IMR-90 (cell line): ENCODE measurements around the gene SLC35F3. TPM values are rescaled to one million over a fixed set of nuclear protein-coding genes. Genes with fewer than 3 reads are reported as not detected.
A peak's percentile ranks its signal among the peaks of the same experiment; 100 is the strongest.

Source experiments
- ATAC-seq: fragments of 200-7000 bp; cut with Tn5 transposase; 2 replicates; pipeline ENCODE4 v1.9.1; 2020; ENCODE audit warnings: low read depth, mild to moderate bottlenecking, moderate library complexity
- BruUV-seq: library from RNA; stranded (reverse); fragments of 400-500 nt; replicated peaks from 2 replicates; lab custom pipeline; 2021; lab: Mats Ljungman, UMichigan
- CTCF ChIA-PET: fragments of 300-600 bp; formaldehyde crosslinking; extraction: SDS; loops from one replicate; lab custom pipeline; 2021; ENCODE audit warnings: antibody characterized with exemption; lab: Yijun Ruan, JAX
- POLR2A ChIA-PET: fragments of 300-600 bp; sonication (Branson Sonifier 250); formaldehyde crosslinking; loops from one replicate; lab custom pipeline; 2022; ENCODE audit warnings: antibody characterized with exemption; ENCODE audit not compliant: unreplicated experiment; lab: Charles Lee
- DNase-seq: peaks from one replicate; pipeline ENCODE4 v3.0.0; 2013
- H2AFZ ChIP-seq: replicated peaks from 2 replicates; pipeline ENCODE3; 2013; ENCODE audit warnings: low read length, mild to moderate bottlenecking; ENCODE audit not compliant: poor library complexity
- H2AK5ac ChIP-seq: 2 replicates; pipeline ENCODE4 v1.6.1; 2013; ENCODE audit warnings: low read depth, low read length, inconsistent platforms
- H2AK9ac ChIP-seq: replicated peaks from 2 replicates; pipeline ENCODE3; 2013; ENCODE audit warnings: mild to moderate bottlenecking, low read depth, low read length, moderate library complexity; ENCODE audit not compliant: poor library complexity
- H2BK120ac ChIP-seq: 2 replicates; pipeline ENCODE4 v1.6.1; 2013; ENCODE audit warnings: low read depth, low read length, inconsistent platforms
- H2BK15ac ChIP-seq: 3 replicates; pipeline ENCODE4 v1.6.1; 2013; ENCODE audit warnings: low read depth, low read length, inconsistent platforms
- H2BK20ac ChIP-seq: 2 replicates; pipeline ENCODE4 v1.6.1; 2013; ENCODE audit warnings: low read depth, mild to moderate bottlenecking, inconsistent platforms, low read length, moderate library complexity
- H2BK5ac ChIP-seq: 2 replicates; pipeline ENCODE4 v1.6.1; 2013; ENCODE audit warnings: mild to moderate bottlenecking, low read depth, low read length, inconsistent platforms; ENCODE audit not compliant: poor library complexity, severe bottlenecking
- H3K14ac ChIP-seq: replicated peaks from 2 replicates; pipeline ENCODE4 v1.6.1; 2013; ENCODE audit warnings: low read depth, low read length, inconsistent platforms
- H3K18ac ChIP-seq: 2 replicates; pipeline ENCODE4 v1.6.1; 2013; ENCODE audit warnings: low read depth, low read length, control low read depth
- H3K23ac ChIP-seq: 2 replicates; pipeline ENCODE4 v1.6.1; 2013; ENCODE audit warnings: low read depth, low read length, inconsistent platforms
- H3K27ac ChIP-seq: 2 replicates; pipeline ENCODE4 v1.5.1; 2013; ENCODE audit warnings: mild to moderate bottlenecking, control low read depth, low read length; ENCODE audit not compliant: insufficient read depth
- H3K27me3 ChIP-seq: 2 replicates; pipeline ENCODE4 v1.6.1; 2013; ENCODE audit warnings: low read length; ENCODE audit not compliant: control insufficient read depth, insufficient read depth
- H3K36me3 ChIP-seq: 2 replicates; pipeline ENCODE4 v1.6.1; 2013; ENCODE audit warnings: low read length, mixed read lengths; ENCODE audit not compliant: control insufficient read depth, insufficient read depth
- H3K4ac ChIP-seq: 2 replicates; pipeline ENCODE4 v1.6.1; 2013; ENCODE audit warnings: low read depth, low read length, inconsistent platforms
- H3K4me1 ChIP-seq: 2 replicates; pipeline ENCODE4 v1.6.1; 2013; ENCODE audit warnings: low read length, mixed read lengths; ENCODE audit not compliant: control insufficient read depth, insufficient read depth
- H3K4me2 ChIP-seq: 2 replicates; pipeline ENCODE4 v1.6.1; 2013; ENCODE audit warnings: low read depth, mild to moderate bottlenecking, control low read depth, low read length, moderate library complexity
- H3K4me3 ChIP-seq: 2 replicates; pipeline ENCODE4 v1.5.1; 2013; ENCODE audit warnings: low read depth, mild to moderate bottlenecking, control low read depth, low read length, moderate library complexity; ENCODE audit not compliant: insufficient read depth
- H3K56ac ChIP-seq: 2 replicates; pipeline ENCODE4 v1.6.1; 2013; ENCODE audit warnings: low read length, inconsistent platforms; ENCODE audit not compliant: insufficient read depth; ENCODE audit errors: extremely low read depth
- H3K79me1 ChIP-seq, 2 experiments: 2 replicates each; pipeline ENCODE4 v1.6.1; 2013; ENCODE audit warnings: low read length in 2 of 2, inconsistent platforms in 1 of 2, low read depth in 1 of 2
- H3K9ac ChIP-seq: 2 replicates; pipeline ENCODE4 v1.6.1; 2013; ENCODE audit warnings: low read depth, low read length, control low read depth
- H3K9me1 ChIP-seq: 2 replicates; pipeline ENCODE4 v1.6.1; 2013; ENCODE audit warnings: low read length, inconsistent platforms; ENCODE audit not compliant: insufficient read depth
- H3K9me3 ChIP-seq: 2 replicates; pipeline ENCODE4 v1.6.1; 2013; ENCODE audit warnings: low read length; ENCODE audit not compliant: control insufficient read depth, insufficient read depth
- H4K20me1 ChIP-seq: 2 replicates; pipeline ENCODE4 v1.6.1; 2013; ENCODE audit warnings: low read length, inconsistent platforms; ENCODE audit not compliant: insufficient read depth
- H4K5ac ChIP-seq: 2 replicates; pipeline ENCODE4 v1.6.1; 2013; ENCODE audit warnings: mild to moderate bottlenecking, low read depth, low read length, control low read depth
- H4K8ac ChIP-seq, 2 experiments: 2 replicates each; pipeline ENCODE4 v1.6.1; 2013; ENCODE audit warnings: low read depth in 2 of 2, low read length in 2 of 2, control low read depth in 1 of 2, inconsistent platforms in 1 of 2
- H4K91ac ChIP-seq: 2 replicates; pipeline ENCODE4 v1.6.1; 2013; ENCODE audit warnings: low read depth, low read length, inconsistent platforms; ENCODE audit not compliant: insufficient read depth
- BHLHE40 ChIP-seq: fragments of 150-350 bp; IDR thresholded peaks from 2 replicates; pipeline ENCODE4 v1.6.1; 2016; ENCODE audit warnings: mild to moderate bottlenecking, low read depth, low read length
- WGBS, 2 experiments: methylation state at CpG; one replicate each; pipeline versions ENCODE4 v1.1.5 to v1.1.7; 2013; ENCODE audit warnings: missing lambda C conversion rate in 2 of 2; ENCODE audit not compliant: insufficient read length in 1 of 2; ENCODE audit errors: extremely low coverage in 2 of 2; 5-methylcytosine and 5-hydroxymethylcytosine counted together
- dilution Hi-C: fragments of 300-500 bp; cut with HindIII; formaldehyde crosslinking; loops from one replicate; pipeline ENCODE4 v1.14.3; 2018; ENCODE audit warnings: low sequenced_read_pairs; ENCODE audit not compliant: unreplicated experiment
- in situ Hi-C: fragments of 300-500 bp; cut with MboI; formaldehyde crosslinking; loops from 3 replicates; pipeline ENCODE4 v1.14.3; 2019; ENCODE audit warnings: low sequenced_read_pairs, inconsistent platforms, mixed read lengths
- intact Hi-C: fragments of 100-400 bp; cut with micrococcal nuclease; formaldehyde crosslinking; loops from 2 replicates; pipeline ENCODE4 v1.10.0; 2022
- polyA plus RNA-seq, 3 experiments: library from polyadenylated mRNA; depleted of rRNA; stranded (reverse); fragments of >200 nt; gene quantifications; 2 replicates each; pipeline ENCODE4 v1.2.3, GENCODE V29; 2012; ENCODE audit warnings: low replicate concordance in 1 of 3
- total RNA-seq: library from RNA; depleted of rRNA; stranded (reverse); fragments of >200 nt; gene quantifications from 2 replicates; pipeline ENCODE4 v1.2.3, GENCODE V29; 2012

The SLC35F3 gene
- total and polyA plus RNA-seq, 2 of the 4 experiments (the other 2 are of a cell fraction): under 0.01 to 0.17 TPM

- Histone ChIP-seq H3K27ac (no peak overlapping the region), H3K4me3 (no peak overlapping the region), H2BK15ac (no peak overlapping the region), H3K36me3 (no peaks in the 10 kb centered on the region), H3K9ac (no peak overlapping the region), H3K23ac (no peak overlapping the region), H2BK5ac (no peak overlapping the region), H2AFZ (no peak overlapping the region), H3K56ac (no peak overlapping the region), H4K91ac (no peak overlapping the region), H3K4me2 (peak overlapping the region; percentile 71; the same call in 1 of the 2 replicates), H3K9me3 (no peaks in the 10 kb centered on the region), H3K4me1 (peaks cover 3% of the 10 kb centered on the region), H3K79me1 (no peaks in the 10 kb centered on the region), H3K9me1 (no peaks in the 10 kb centered on the region), H2BK20ac (no peak overlapping the region), H3K4ac (no peak overlapping the region), H4K20me1 (no peaks in the 10 kb centered on the region), H4K5ac (no peak overlapping the region), H4K8ac (no peak overlapping the region), H2AK9ac (no peak overlapping the region), H2BK120ac (no peak overlapping the region), H3K18ac (no peak overlapping the region), H3K14ac (no peak overlapping the region), H2AK5ac (no peak overlapping the region), H3K27me3 (peaks cover 4% of the 10 kb centered on the region)
- ChIA-PET CTCF (interaction anchor here (0.7 to 4.0 kb wide), 5 partner anchors 13 to 210 kb away, joined by 3 to 16 read pairs (median 5); no protein-coding TSS in a partner anchor), POLR2A (no interaction called here)
- DNase-seq: no peak
- no peak for TF ChIP-seq BHLHE40
- no peak for ATAC-seq
- no TSS peak for BruUV-seq
- dilution Hi-C loops (no loop called here), intact Hi-C loops (loop anchor here (1.0 kb wide), 1 partner anchor 211 kb away; no protein-coding TSS in a partner anchor), in situ Hi-C loops (no loop called here)
- WGBS, 2 experiments: 79% methylated on average over 4 of the region's 7 CpGs; no CpG with 5 or more reads in 1 of the 2 experiments
Measured at GRCh38 chr1:234325878-234326496, 421.5 kb downstream of the SLC35F3 start.
